ENCODE results near the gene RBBP8. TPM values are rescaled to one million over a fixed set of nuclear protein-coding genes. Genes with fewer than 3 reads are reported as not detected.
"Not testable (repeated sequence)": the region's sequence is repeated elsewhere in the genome, so short reads cannot be mapped to it uniquely, and the experiment has no call there.

RBBP8 gene
- total and polyA plus RNA-seq, 4 donors = 6.5 to 9.8 (median 7.4) TPM

DNA sequence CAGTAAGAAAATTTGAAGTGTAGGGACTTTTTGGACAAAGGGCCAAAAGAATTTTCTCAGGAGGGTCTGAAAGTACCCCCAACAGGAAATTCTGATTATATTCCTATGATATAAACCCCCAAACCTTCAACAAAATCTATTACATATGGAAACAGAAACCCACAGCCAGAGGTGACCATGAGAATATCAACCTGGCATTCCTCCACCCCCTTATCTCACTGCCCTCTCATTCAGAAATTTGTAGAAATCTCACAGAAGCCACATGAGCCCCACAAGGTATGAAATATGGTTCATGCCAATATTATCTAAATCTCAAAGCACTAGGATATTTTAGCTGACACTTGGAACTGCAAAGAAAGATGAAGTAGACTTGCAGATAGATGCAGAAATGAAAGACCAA lies 31.0 kb upstream of the RBBP8 start:
- Histone ChIP-seq H3K4me1 (ENCODE audit: control insufficient read depth in 4 of 4, insufficient read depth in 4 of 4, low read length in 3 of 4) (peaks cover 0 to 4% (median 0%) of the 10 kb centered on the region in 4 donors), H3K36me3 (ENCODE audit: control insufficient read depth in 4 of 4, insufficient read depth in 3 of 4, low read depth in 1 of 4, low read length in 3 of 4) (no peaks in the 10 kb centered on the region), H3K4me3 (ENCODE audit: low read depth in 1 of 3, low read length in 3 of 3) (no peak overlapping the region), H3K27me3 (ENCODE audit: control insufficient read depth in 4 of 4, insufficient read depth in 4 of 4, low read length in 3 of 4) (no peaks in the 10 kb centered on the region), H3K9me3 (ENCODE audit: control insufficient read depth in 4 of 4, low read length in 3 of 4) (no peaks in the 10 kb centered on the region), H3K9ac (ENCODE audit: low read depth in 1 of 2, low read length in 2 of 2) (no peak overlapping the region), H3K27ac (ENCODE audit: low read depth in 1 of 2, low read length in 2 of 2) (no peak overlapping the region)
- TF ChIP-seq HNF4A (conservative IDR thresholded peaks at IDR 0.05) (no peak), RAD21 (IDR thresholded peaks at IDR 0.05) (no peak), GABPA (IDR thresholded peaks at IDR 0.05 in 1 of 2, conservative IDR thresholded peaks at IDR 0.05 in 1 of 2) (no peak), NR2F2 (IDR thresholded peaks at IDR 0.05) (no peak), HNF4G (IDR thresholded peaks at IDR 0.05) (no peak), RXRA (IDR thresholded peaks at IDR 0.05) (no peak), JUND (IDR thresholded peaks at IDR 0.05) (no peak), TAF1 (conservative IDR thresholded peaks at IDR 0.05) (no peak), FOXA1 (IDR thresholded peaks at IDR 0.05) (no peak), SP1 (IDR thresholded peaks at IDR 0.05) (no peak)
- TF ChIP-seq, protein P1, sequence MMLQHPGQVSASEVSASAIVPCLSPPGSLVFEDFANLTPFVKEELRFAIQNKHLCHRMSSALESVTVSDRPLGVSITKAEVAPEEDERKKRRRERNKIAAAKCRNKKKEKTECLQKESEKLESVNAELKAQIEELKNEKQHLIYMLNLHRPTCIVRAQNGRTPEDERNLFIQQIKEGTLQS (IDR thresholded peaks at IDR 0.05) = no peak
- TF ChIP-seq, protein P2, sequence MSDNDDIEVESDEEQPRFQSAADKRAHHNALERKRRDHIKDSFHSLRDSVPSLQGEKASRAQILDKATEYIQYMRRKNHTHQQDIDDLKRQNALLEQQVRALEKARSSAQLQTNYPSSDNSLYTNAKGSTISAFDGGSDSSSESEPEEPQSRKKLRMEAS (IDR thresholded peaks at IDR 0.05) = no peak
- TF ChIP-seq, protein P3, sequence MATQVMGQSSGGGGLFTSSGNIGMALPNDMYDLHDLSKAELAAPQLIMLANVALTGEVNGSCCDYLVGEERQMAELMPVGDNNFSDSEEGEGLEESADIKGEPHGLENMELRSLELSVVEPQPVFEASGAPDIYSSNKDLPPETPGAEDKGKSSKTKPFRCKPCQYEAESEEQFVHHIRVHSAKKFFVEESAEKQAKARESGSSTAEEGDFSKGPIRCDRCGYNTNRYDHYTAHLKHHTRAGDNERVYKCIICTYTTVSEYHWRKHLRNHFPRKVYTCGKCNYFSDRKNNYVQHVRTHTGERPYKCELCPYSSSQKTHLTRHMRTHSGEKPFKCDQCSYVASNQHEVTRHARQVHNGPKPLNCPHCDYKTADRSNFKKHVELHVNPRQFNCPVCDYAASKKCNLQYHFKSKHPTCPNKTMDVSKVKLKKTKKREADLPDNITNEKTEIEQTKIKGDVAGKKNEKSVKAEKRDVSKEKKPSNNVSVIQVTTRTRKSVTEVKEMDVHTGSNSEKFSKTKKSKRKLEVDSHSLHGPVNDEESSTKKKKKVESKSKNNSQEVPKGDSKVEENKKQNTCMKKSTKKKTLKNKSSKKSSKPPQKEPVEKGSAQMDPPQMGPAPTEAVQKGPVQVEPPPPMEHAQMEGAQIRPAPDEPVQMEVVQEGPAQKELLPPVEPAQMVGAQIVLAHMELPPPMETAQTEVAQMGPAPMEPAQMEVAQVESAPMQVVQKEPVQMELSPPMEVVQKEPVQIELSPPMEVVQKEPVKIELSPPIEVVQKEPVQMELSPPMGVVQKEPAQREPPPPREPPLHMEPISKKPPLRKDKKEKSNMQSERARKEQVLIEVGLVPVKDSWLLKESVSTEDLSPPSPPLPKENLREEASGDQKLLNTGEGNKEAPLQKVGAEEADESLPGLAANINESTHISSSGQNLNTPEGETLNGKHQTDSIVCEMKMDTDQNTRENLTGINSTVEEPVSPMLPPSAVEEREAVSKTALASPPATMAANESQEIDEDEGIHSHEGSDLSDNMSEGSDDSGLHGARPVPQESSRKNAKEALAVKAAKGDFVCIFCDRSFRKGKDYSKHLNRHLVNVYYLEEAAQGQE (IDR thresholded peaks at IDR 0.05) = no peak
- no peak for DNase-seq (ENCODE audit: low spot score)

DNA sequence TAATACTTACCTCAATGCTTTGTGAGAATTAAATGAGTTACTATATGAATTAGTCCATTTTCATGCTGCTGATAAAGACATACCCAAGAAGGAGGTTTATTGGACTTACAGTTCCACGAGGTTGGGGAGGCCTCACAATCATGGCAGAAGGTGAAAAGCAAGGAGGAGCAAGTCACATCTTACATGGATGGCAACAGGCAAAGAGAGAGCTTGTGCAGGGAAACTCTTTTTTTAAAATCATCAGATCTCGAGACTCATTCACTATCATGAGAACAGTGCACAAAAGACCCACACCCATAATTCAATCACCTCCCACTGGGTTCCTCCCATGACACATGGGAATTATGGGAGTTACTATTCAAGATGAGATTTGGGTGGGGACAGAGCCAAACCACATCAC lies 29.9 kb upstream of the RBBP8 start:
- 85% methylated on average over 2 of the region's 2 CpGs for WGBS
- not testable (repeated sequence) for H3K9ac ChIP-seq (ENCODE audit: low read depth in 1 of 2, low read length in 2 of 2); H3K9me3 ChIP-seq (ENCODE audit: control insufficient read depth in 4 of 4, low read length in 3 of 4); H3K4me3 ChIP-seq (ENCODE audit: low read depth in 1 of 3, low read length in 3 of 3); H3K4me1 ChIP-seq (ENCODE audit: control insufficient read depth in 4 of 4, insufficient read depth in 4 of 4, low read length in 3 of 4); H3K27me3 ChIP-seq (ENCODE audit: control insufficient read depth in 4 of 4, insufficient read depth in 4 of 4, low read length in 3 of 4); DNase-seq (ENCODE audit: low spot score); H3K36me3 ChIP-seq (ENCODE audit: control insufficient read depth in 4 of 4, insufficient read depth in 3 of 4, low read depth in 1 of 4, low read length in 3 of 4); H3K27ac ChIP-seq (ENCODE audit: low read depth in 1 of 2, low read length in 2 of 2)

DNA sequence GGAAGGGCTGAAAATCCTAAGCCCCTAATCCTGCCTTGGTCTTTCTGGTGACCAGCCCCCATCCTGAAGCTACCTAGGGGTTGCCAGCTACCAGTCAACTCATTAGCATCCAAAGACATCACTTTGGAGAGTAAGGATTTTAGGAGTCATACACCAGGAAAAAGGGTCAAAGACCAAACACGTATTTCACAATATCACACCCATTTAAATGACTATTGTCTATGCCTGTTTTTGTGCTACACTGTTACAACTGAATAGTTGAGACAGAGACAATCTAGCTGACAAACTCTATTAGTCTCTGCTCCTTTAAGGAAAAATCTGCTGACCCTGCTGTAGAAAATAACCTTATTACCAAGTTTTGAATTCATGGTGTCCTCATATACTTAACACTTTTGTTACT lies 21.0 kb upstream of the RBBP8 start:
- Histone ChIP-seq H3K4me1 (ENCODE audit: control insufficient read depth in 4 of 4, insufficient read depth in 4 of 4, low read length in 3 of 4) (peaks cover 0 to 6% (median 0%) of the 10 kb centered on the region in 4 donors), H3K27me3 (ENCODE audit: control insufficient read depth in 4 of 4, insufficient read depth in 4 of 4, low read length in 3 of 4) (no peaks in the 10 kb centered on the region), H3K27ac (ENCODE audit: low read depth in 1 of 2, low read length in 2 of 2) (no peak overlapping the region), H3K9ac (ENCODE audit: low read depth in 1 of 2, low read length in 2 of 2) (no peak overlapping the region), H3K9me3 (ENCODE audit: control insufficient read depth in 4 of 4, low read length in 3 of 4) (no peaks in the 10 kb centered on the region), H3K36me3 (ENCODE audit: control insufficient read depth in 4 of 4, insufficient read depth in 3 of 4, low read depth in 1 of 4, low read length in 3 of 4) (no peaks in the 10 kb centered on the region), H3K4me3 (ENCODE audit: low read depth in 1 of 3, low read length in 3 of 3) (no peak overlapping the region)
- no peak for DNase-seq (ENCODE audit: low spot score)
- WGBS = 75% methylated on average over 1 of the region's 1 CpG
- TF ChIP-seq FOXA2 (IDR thresholded peaks at IDR 0.05) (no peak), HNF4G (IDR thresholded peaks at IDR 0.05) (no peak), NR2F2 (IDR thresholded peaks at IDR 0.05) (no peak), JUND (IDR thresholded peaks at IDR 0.05) (no peak), RXRA (IDR thresholded peaks at IDR 0.05) (no peak)
- TF ChIP-seq, protein P3 (IDR thresholded peaks at IDR 0.05) = no peak

Data from liver (tissue), 9 donors.